A673 (cell line): Measurements from ENCODE around the gene CREB5. TPM values are rescaled to one million over a fixed set of nuclear protein-coding genes. Genes with fewer than 3 reads are reported as not detected.

ENCODE experiments used
- BruUV-seq: library from RNA; stranded (reverse); fragments of 400-500 nt; replicated peaks from 2 replicates; lab custom pipeline; 2021; lab: Mats Ljungman, UMichigan
- CTCF ChIA-PET: fragments of 300-600 bp; sonication (Branson Sonifier 250); formaldehyde crosslinking; loops from one replicate; lab custom pipeline; 2022; ENCODE audit warnings: antibody characterized with exemption; lab: Charles Lee
- POLR2A ChIA-PET: fragments of 300-600 bp; sonication (Branson Sonifier 250); formaldehyde crosslinking; loops from one replicate; lab custom pipeline; 2022; ENCODE audit warnings: antibody characterized with exemption; ENCODE audit not compliant: low non-redundant PET; lab: Charles Lee
- DNase-seq: peaks from one replicate; pipeline ENCODE4 v3.0.0-alpha.2; 2015; ENCODE audit warnings: low spot score
- H3K27ac ChIP-seq: fragments of 200-600 bp; sonication (generic); 2 replicates; pipeline ENCODE4 v1.5.1; 2016; ENCODE audit warnings: mixed run types, low read depth, mild to moderate bottlenecking, mixed read lengths, antibody characterized with exemption, low read length; ENCODE audit not compliant: poor library complexity, severe bottlenecking
- H3K27me3 ChIP-seq: fragments of 200-600 bp; sonication (generic); replicated peaks from 2 replicates; pipeline ENCODE4 v1.6.1; 2017; ENCODE audit warnings: mixed run types, low read depth, mild to moderate bottlenecking, mixed read lengths, antibody characterized with exemption, low read length; ENCODE audit not compliant: insufficient read depth, poor library complexity
- H3K36me3 ChIP-seq: fragments of 200-600 bp; sonication (generic); 2 replicates; pipeline ENCODE4 v1.6.1; 2016; ENCODE audit warnings: mixed run types, mild to moderate bottlenecking, mixed read lengths, antibody characterized with exemption, low read length; ENCODE audit not compliant: insufficient read depth, poor library complexity, severe bottlenecking
- H3K4me1 ChIP-seq: fragments of 200-600 bp; sonication (generic); 2 replicates; pipeline ENCODE4 v1.6.1; 2017; ENCODE audit warnings: mixed run types, mild to moderate bottlenecking, mixed read lengths, antibody characterized with exemption, low read length; ENCODE audit not compliant: insufficient read depth, poor library complexity, severe bottlenecking
- H3K4me3 ChIP-seq: fragments of 200-600 bp; sonication (generic); 2 replicates; pipeline ENCODE4 v1.5.1; 2016; ENCODE audit warnings: low read depth, mixed run types, mild to moderate bottlenecking, mixed read lengths, low read length; ENCODE audit not compliant: poor library complexity, severe bottlenecking
- H3K9me3 ChIP-seq: fragments of 200-600 bp; sonication (generic); 2 replicates; pipeline ENCODE4 v1.6.1; 2016; ENCODE audit warnings: mixed run types, low read depth, mild to moderate bottlenecking, mixed read lengths, antibody characterized with exemption, low read length; ENCODE audit not compliant: poor library complexity, severe bottlenecking
- CTCF ChIP-seq: fragments of 300-800, 200-600 bp; sonication (generic); conservative IDR thresholded peaks from 2 replicates; pipeline ENCODE4 v1.5.1; 2017; ENCODE audit warnings: low read depth, mild to moderate bottlenecking, antibody characterized with exemption, low read length, moderate library complexity, mixed read lengths
- EZH2 ChIP-seq: fragments of 200-600 bp; sonication (generic); IDR thresholded peaks from 2 replicates; pipeline ENCODE4 v1.6.1; 2017; ENCODE audit warnings: borderline replicate concordance, low read depth, mild to moderate bottlenecking, mixed read lengths, antibody characterized with exemption, low read length; ENCODE audit not compliant: poor library complexity, severe bottlenecking
- intact Hi-C: fragments of 100-400 bp; cut with micrococcal nuclease; formaldehyde crosslinking; loops from one replicate; pipeline ENCODE4 v1.10.0; 2022; ENCODE audit not compliant: unreplicated experiment
- total RNA-seq: library from RNA; stranded (reverse); gene quantifications from 2 replicates; pipeline ENCODE4 v1.2.3, GENCODE V29; 2021

The CREB5 gene
- total RNA-seq, 1 experiment from 2014 or later: 10.3 TPM

- intact Hi-C loops: no loop called here
- CTCF ChIA-PET: no interaction called here
- Histone ChIP-seq H3K4me3 (no peak overlapping the region), H3K27me3 (peaks cover 29% of the 10 kb centered on the region), H3K4me1 (no peaks in the 10 kb centered on the region), H3K27ac (no peak overlapping the region), H3K9me3 (peaks cover 5% of the 10 kb centered on the region), H3K36me3 (no peaks in the 10 kb centered on the region)
- BruUV-seq: no TSS peak
- DNase-seq: no peak
- POLR2A ChIA-PET: no interaction called here
- no peak for TF ChIP-seq CTCF
- TF ChIP-seq EZH2: no peak
Observed at GRCh38 chr7:28547115-28547514, 134.8 kb downstream of the CREB5 start.

DNA sequence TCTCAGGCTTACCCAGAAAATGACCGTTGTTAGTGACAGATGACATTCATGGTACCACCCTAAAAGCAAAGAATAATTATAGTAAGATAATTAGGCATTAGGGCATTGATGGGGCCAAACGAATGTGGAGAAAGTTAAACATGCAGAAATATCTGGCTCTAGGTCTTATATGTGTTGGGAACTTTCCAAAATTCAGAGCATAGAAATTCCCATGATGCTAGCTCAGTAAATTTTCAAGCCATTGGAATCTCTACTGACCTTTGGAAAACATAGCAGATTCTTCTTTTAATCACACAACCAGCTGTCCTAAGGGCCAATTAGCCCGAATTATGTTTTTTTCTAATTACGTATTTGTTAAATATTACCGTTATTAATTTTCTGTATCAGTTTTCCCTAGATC is 136.1 kb downstream of the CREB5 start:
- DNase-seq: no peak
- Histone ChIP-seq H3K27ac (no peak overlapping the region), H3K4me3 (no peak overlapping the region), H3K4me1 (no peaks in the 10 kb centered on the region), H3K36me3 (no peaks in the 10 kb centered on the region), H3K27me3 (peaks cover 28% of the 10 kb centered on the region), H3K9me3 (peaks cover 5% of the 10 kb centered on the region)
- intact Hi-C loops: no loop called here
- CTCF ChIA-PET: no interaction called here
- BruUV-seq: no TSS peak
- TF ChIP-seq EZH2 (no peak), CTCF (no peak)
- POLR2A ChIA-PET: no interaction called here

DNA sequence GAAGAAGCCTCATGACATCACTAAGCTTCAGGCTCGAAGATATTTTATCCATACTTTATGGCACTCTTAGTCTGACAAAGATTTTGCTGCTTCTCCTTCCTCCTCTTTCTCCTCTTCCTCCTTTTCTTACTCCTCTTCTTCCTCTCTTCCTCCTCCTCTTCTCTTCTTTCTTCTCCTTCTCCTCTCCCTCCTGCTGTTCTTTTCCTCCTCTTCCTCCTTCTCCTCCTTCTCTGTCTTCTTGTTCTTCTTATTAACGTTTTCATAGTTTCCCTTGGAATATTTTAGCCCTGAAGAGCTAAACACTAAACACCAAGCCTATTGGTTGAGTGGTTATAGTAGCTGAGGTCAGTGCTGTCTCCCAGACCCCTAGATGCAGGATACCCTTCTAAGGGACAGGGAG is 137.7 kb downstream of the CREB5 start:
- no TSS peak for BruUV-seq
- ChIA-PET POLR2A (no interaction called here), CTCF (no interaction called here)
- intact Hi-C loops: no loop called here
- TF ChIP-seq EZH2 (no peak), CTCF (no peak)
- no peak for DNase-seq
- Histone ChIP-seq H3K27ac (no peak overlapping the region), H3K4me1 (peaks cover 11% of the 10 kb centered on the region), H3K9me3 (peaks cover 5% of the 10 kb centered on the region), H3K27me3 (peaks cover 36% of the 10 kb centered on the region), H3K4me3 (no peak overlapping the region), H3K36me3 (no peaks in the 10 kb centered on the region)
